Activated CD4-positive, CD25-positive, alpha-beta regulatory T cell (primary cell): ENCODE results near the gene AK2.

Experiments used
- DNase-seq, 4 experiments: peaks; one replicate each; lab custom pipeline; 2025; lab: John Stamatoyannopoulos, UW

AK2 gene

GRCh38 chr1:32972814-32973428 lies 63.8 kb downstream of the AK2 start:
- no peak for DNase-seq

- DNase-seq, result no peak
Measured at GRCh38 chr1:32971576-32971975, 65.1 kb downstream of the AK2 start.

GRCh38 chr1:32971156-32971555 lies 65.5 kb downstream of the AK2 start:
- no peak for DNase-seq

GRCh38 chr1:32969566-32969965 lies 67.1 kb downstream of the AK2 start:
- DNase-seq, result no peak

- DNase-seq, result no peak
Measured at GRCh38 chr1:32967888-32968568, 68.7 kb downstream of the AK2 start.

GRCh38 chr1:32966900-32967299 lies 69.8 kb downstream of the AK2 start:
- no peak for DNase-seq

- no peak for DNase-seq
Measured at GRCh38 chr1:32965251-32965747, 71.4 kb downstream of the AK2 start.

- DNase-seq, result peak; percentile 79 to 92 (median 88)
Measured at GRCh38 chr1:32964461-32965250, 72.0 kb downstream of the AK2 start, which contains the start of gene RNF19B. RNF19B (minus strand) TSS chr1:32964809; CDS start chr1:32964685, 124 bp downstream.

GRCh38 chr1:32963746-32964460 lies 72.8 kb downstream of the AK2 start:
- peak; percentile 15 to 55 (median 34) for DNase-seq

- no peak for DNase-seq
Measured at GRCh38 chr1:32962248-32962896, 74.3 kb downstream of the AK2 start.

- no peak for DNase-seq
Measured at GRCh38 chr1:32960819-32961355, 75.8 kb downstream of the AK2 start.

- no peak for DNase-seq
Measured at GRCh38 chr1:32960342-32960741, 76.3 kb downstream of the AK2 start.

- DNase-seq, result no peak
Measured at GRCh38 chr1:32958827-32959226, 77.9 kb downstream of the AK2 start.
